MCF 10A (cell line): ENCODE data around the gene MFAP3L. TPM values are rescaled to one million over a fixed set of nuclear protein-coding genes. Genes with fewer than 3 reads are reported as not detected.

Source experiments
- BruUV-seq: library from RNA; stranded (reverse); fragments of 400-500 nt; replicated peaks from 2 replicates; lab custom pipeline; 2021; lab: Mats Ljungman, UMichigan
- CTCF ChIA-PET: fragments of 300-600 bp; sonication (Branson Sonifier 250); formaldehyde crosslinking; extraction: SDS; loops from one replicate; lab custom pipeline; 2021; ENCODE audit warnings: antibody characterized with exemption, inconsistent platforms; lab: Yijun Ruan, JAX
- POLR2A ChIA-PET: fragments of 300-600, 350-650 bp; sonication (Branson Sonifier 250); formaldehyde crosslinking; extraction: SDS; loops from one replicate; lab custom pipeline; 2020; ENCODE audit warnings: antibody characterized with exemption, inconsistent platforms; lab: Yijun Ruan, JAX
- DNase-seq: peaks from one replicate; pipeline ENCODE4 v3.0.0-alpha.2; 2018; ENCODE audit not compliant: unreplicated experiment
- H3K27ac Mint-ChIP-seq: one replicate; pipeline ENCODE4 v1.8.0; 2022; ENCODE audit warnings: mild to moderate bottlenecking, low read depth, mixed read lengths; ENCODE audit not compliant: unreplicated experiment
- H3K27me3 Mint-ChIP-seq: one replicate; pipeline ENCODE4 v1.8.0; 2022; ENCODE audit warnings: mixed read lengths; ENCODE audit not compliant: insufficient read depth, unreplicated experiment
- H3K36me3 Mint-ChIP-seq: one replicate; pipeline ENCODE4 v1.8.0; 2022; ENCODE audit warnings: mild to moderate bottlenecking, moderate library complexity, mixed read lengths; ENCODE audit not compliant: insufficient read depth, unreplicated experiment
- H3K4me1 Mint-ChIP-seq: one replicate; pipeline ENCODE4 v1.8.0; 2022; ENCODE audit warnings: mixed read lengths; ENCODE audit not compliant: insufficient read depth, unreplicated experiment
- H3K4me3 Mint-ChIP-seq: one replicate; pipeline ENCODE4 v1.8.0; 2022; ENCODE audit warnings: mild to moderate bottlenecking, moderate library complexity, mixed read lengths; ENCODE audit not compliant: unreplicated experiment
- H3K9me3 Mint-ChIP-seq: one replicate; pipeline ENCODE4 v1.8.0; 2022; ENCODE audit warnings: mixed read lengths; ENCODE audit not compliant: unreplicated experiment
- intact Hi-C: fragments of 100-400 bp; cut with micrococcal nuclease; formaldehyde crosslinking; loops from 2 replicates; pipeline ENCODE4 v1.14.1; 2022
- total RNA-seq: library from RNA; stranded (reverse); gene quantifications from 2 replicates; pipeline ENCODE4 v1.2.3, GENCODE V29; 2022
- TF ChIP-seq, protein P1 (sequence below): fragments of 200-600 bp; IDR thresholded peaks from one replicate; pipeline ENCODE4 v1.8.0; 2022; ENCODE audit warnings: antibody characterized with exemption, mild to moderate bottlenecking; ENCODE audit not compliant: unreplicated experiment

Gene MFAP3L
- total RNA-seq, 1 experiment from 2014 or later, result 4.1 TPM

DNA sequence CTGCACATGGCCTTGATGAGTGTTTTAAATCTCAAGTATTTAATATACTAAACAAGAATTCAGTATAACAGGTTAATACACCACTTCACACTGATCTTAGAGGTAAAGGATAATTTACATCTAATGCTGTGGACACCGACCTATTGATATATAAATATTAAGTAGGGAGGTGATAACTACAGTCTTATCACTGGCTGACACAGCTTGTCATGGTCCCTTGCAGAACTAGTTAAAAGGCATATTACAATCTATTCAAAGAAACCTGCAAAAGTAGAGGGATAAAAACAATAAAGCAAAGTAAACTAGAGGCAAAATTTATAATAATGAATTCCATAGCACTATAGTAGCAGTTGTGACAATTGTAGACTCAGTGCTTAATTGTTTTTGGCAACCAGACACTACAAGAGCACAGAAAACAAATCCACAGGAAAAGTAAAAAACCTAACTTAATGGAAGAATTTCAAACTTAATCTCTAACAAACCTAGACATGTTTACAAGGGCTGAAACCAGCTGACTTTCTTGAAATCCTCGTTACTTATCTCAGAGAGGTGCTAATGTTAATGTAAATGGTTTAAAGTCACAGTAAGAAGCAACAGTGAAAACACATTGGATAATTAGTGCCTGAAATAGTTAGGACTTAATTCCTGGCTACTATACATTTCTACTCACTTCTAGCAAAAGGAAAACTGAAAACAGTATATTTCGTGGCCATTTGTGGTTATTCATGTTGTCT lies 25.0 kb downstream of the MFAP3L start:
- POLR2A ChIA-PET, result interaction anchor here (1.3 kb wide), 1 partner anchor 21 kb away, joined by 3 read pairs; no protein-coding TSS in a partner anchor
- Mint-ChIP-seq H3K9me3 (no peaks in the 10 kb centered on the region), H3K27ac (no peak overlapping the region), H3K4me1 (no peaks in the 10 kb centered on the region), H3K36me3 (no peaks in the 10 kb centered on the region), H3K4me3 (no peak overlapping the region), H3K27me3 (no peaks in the 10 kb centered on the region)
- DNase-seq, result no peak
- no TSS peak for BruUV-seq
- TF ChIP-seq, protein P1, sequence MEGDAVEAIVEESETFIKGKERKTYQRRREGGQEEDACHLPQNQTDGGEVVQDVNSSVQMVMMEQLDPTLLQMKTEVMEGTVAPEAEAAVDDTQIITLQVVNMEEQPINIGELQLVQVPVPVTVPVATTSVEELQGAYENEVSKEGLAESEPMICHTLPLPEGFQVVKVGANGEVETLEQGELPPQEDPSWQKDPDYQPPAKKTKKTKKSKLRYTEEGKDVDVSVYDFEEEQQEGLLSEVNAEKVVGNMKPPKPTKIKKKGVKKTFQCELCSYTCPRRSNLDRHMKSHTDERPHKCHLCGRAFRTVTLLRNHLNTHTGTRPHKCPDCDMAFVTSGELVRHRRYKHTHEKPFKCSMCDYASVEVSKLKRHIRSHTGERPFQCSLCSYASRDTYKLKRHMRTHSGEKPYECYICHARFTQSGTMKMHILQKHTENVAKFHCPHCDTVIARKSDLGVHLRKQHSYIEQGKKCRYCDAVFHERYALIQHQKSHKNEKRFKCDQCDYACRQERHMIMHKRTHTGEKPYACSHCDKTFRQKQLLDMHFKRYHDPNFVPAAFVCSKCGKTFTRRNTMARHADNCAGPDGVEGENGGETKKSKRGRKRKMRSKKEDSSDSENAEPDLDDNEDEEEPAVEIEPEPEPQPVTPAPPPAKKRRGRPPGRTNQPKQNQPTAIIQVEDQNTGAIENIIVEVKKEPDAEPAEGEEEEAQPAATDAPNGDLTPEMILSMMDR, result no peak
- intact Hi-C loops, result no loop called here
- CTCF ChIA-PET, result no interaction called here

DNA sequence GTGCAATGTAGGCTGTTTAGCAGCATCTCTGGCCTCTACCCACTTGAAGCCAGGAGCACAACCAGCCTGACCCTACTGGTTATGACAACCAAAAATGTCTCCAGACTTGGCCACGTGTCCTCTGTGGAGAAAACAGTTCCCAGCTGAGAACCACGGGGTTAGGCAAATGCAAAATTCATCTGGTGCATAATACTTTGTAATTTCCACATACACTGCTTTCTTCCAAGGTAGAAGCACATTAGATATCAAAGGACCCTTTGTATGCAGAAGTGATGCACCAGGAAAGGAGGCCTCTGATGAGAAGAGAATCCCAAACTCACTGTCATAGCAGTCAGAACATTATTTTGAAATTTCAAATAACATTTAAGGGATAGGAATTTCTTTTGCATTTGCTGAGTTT lies 26.3 kb downstream of the MFAP3L start:
- ChIA-PET CTCF (no interaction called here), POLR2A (no interaction called here)
- Mint-ChIP-seq H3K27ac (no peak overlapping the region), H3K4me3 (no peak overlapping the region), H3K4me1 (no peaks in the 10 kb centered on the region), H3K27me3 (no peaks in the 10 kb centered on the region), H3K9me3 (no peaks in the 10 kb centered on the region), H3K36me3 (no peaks in the 10 kb centered on the region)
- no peak for DNase-seq
- TF ChIP-seq, protein P1, result no peak
- no TSS peak for BruUV-seq
- intact Hi-C loops, result no loop called here

DNA sequence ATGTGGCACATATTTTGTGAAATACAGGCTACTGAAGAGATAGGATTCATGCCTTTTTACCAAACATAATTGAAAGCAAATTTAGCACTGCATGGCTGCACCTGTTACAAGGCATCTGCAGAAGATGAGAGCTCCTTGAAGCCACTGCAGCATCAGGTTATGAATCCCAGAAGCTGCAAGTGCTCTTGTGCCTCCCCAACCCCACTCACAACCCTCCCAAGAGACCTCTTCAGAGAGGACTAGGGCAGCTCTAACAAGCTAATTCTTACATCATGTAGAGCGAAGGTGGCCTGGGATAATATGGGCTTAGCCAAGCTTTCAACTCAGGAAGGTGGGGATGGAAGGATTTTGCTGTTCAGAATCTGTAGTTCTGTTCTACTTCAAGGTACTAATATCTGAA lies 27.2 kb downstream of the MFAP3L start:
- POLR2A ChIA-PET, result interaction anchor here (0.9 kb wide), 1 partner anchor 189 kb away, joined by 6 read pairs; no protein-coding TSS in a partner anchor
- Mint-ChIP-seq H3K4me3 (no peak overlapping the region), H3K27ac (no peak overlapping the region), H3K9me3 (no peaks in the 10 kb centered on the region), H3K4me1 (no peaks in the 10 kb centered on the region), H3K36me3 (no peaks in the 10 kb centered on the region), H3K27me3 (no peaks in the 10 kb centered on the region)
- DNase-seq, result no peak
- CTCF ChIA-PET, result no interaction called here
- BruUV-seq, result no TSS peak
- TF ChIP-seq, protein P1, result no peak
- intact Hi-C loops, result no loop called here

DNA sequence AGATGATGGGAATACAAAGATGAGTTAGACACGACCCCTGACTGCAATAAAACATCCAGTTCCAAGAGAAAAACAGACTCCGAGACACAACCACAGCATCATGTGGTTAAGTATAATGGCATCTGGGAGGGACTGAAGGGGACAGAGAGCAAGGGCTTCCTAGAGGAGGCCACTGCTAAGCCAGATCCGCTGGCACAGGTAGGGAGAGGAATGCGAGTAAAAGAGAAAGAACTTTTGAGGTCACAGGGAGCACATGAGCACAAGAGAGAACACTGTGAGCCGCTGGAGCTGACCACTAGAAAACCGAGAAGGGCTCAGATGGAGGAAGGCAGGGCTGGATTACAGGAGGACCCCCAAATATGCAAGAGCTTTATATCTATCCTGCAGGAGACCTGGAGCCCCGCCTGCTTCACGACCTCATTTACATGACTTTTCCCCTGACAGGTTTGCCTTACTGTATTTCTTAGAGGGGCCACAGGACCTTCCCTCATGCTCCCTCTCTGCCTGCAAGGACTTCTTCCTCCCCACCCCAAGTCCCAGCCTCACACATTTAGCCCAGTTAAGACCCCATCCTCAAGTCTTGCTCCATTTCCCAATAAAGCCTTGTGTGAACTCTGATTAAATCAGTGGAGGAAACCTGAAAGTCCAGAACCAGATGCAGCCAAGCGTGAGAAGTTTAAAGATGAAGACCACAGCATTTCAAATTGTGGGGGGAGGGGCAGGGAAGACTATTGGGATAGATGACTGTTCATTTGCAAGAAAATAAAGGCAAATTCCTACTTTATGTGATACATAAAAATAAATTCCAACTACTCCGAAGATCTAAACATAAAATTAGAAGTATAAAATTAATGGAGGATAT lies 29.6 kb downstream of the MFAP3L start:
- no peak overlapping the region for H3K4me3 Mint-ChIP-seq
- H3K9me3 Mint-ChIP-seq, result no peaks in the 10 kb centered on the region
- no peaks in the 10 kb centered on the region for H3K4me1 Mint-ChIP-seq
- TF ChIP-seq, protein P1, result no peak
- H3K27me3 Mint-ChIP-seq, result no peaks in the 10 kb centered on the region
- CTCF ChIA-PET, result interaction anchor here (0.6 to 0.7 kb wide), 2 partner anchors 12 to 140 kb away, joined by 3 to 5 read pairs; no protein-coding TSS in a partner anchor
- POLR2A ChIA-PET, result interaction anchor here (0.7 kb wide), 1 partner anchor 10 kb away, joined by 3 read pairs; no protein-coding TSS in a partner anchor
- no peak for DNase-seq
- no peaks in the 10 kb centered on the region for H3K36me3 Mint-ChIP-seq
- BruUV-seq, result no TSS peak
- no peak overlapping the region for H3K27ac Mint-ChIP-seq
- intact Hi-C loops, result no loop called here
